HG03575 (cell line): ENCODE data around the gene SLC25A21.

ENCODE experiments used
- ATAC-seq: cut with Tn5 transposase; IDR thresholded peaks from one replicate; pipeline ENCODE4 v1.9.1; 2021; ENCODE audit not compliant: unreplicated experiment, insufficient number of reproducible peaks, low FRiP score; ENCODE audit errors: extremely low read depth

Gene SLC25A21

DNA sequence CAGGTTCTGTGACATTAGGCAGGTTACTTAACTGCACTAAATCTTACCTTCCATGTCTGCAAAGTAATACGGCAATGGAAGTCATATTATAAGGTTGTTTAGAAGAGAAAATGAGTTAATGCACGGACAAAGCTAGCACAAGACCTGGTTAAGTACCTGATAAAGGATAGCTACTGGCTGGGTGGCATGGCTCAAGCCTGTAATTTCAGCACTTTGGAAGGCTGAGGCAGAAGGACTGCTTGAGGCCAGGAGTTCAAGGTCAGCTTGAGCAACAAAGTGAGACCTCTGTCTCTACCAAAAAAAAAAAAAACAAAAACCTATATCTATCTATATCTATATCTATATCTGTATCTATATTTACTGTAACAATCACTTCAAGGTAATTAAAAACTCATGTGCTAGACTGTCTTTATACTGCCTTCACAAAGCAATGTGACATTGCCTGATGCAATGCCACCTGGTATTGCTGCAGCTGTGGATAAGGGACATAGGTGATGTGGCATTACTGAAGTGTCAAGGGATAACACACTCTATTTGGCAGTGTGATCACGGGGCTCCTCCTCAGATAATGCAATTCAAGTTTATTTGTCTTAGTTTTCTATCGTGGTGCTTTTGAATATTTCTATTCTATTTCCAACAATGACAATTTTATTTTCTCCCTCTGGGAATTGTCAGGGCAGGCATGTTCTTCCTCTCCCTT, 403.6 kb downstream of the SLC25A21 start:
- no peak for ATAC-seq

DNA sequence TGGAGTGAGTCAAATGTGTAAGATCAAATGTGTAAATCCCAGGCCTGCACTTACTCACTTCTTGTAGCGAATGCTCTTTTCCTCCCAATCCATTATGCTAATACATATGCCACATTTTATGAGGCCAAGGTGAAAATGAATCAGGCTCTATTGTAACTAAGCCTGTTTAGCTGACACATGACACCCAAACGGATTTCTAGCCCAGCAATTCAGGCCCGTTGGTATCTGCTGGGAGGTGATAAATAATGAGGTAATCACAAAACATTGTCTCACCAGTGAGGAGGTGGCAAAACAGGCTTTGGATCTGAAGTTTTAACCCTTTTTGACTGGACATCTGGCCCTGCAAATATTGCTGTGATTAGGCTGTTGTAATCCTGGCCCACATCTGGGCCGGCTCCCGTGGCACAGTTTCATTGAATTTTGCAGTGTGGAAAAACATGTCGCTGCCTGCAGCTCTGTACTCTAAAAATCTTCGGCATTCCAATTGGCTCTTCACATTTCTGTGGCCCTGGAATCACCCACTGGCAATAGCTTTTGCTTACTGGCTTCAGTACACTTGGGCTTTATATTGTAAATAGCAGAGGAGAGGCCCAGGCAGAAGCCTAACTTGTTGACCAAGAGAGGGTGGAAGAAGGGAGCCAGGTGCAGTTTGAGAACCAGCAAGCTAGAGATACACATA, 404.7 kb downstream of the SLC25A21 start:
- ATAC-seq, result no peak

DNA sequence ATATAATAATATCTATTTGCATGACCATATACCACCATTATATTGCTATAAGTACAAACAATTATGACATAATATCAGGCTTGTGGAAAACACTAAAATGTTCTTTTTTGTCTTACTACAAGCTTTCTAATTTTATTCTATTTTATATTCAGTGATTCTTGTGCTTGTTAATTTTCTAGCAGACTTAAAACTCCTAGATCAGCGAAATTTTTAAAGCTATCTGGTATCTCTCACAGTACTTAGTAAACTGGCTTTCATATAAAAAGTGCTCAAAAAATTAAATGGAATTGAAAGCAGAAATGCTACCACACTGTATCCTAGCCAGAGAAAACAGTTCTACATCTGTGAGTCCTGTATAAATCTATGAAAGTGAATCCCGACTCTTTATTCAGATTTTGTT, 405.4 kb downstream of the SLC25A21 start:
- no peak for ATAC-seq

DNA sequence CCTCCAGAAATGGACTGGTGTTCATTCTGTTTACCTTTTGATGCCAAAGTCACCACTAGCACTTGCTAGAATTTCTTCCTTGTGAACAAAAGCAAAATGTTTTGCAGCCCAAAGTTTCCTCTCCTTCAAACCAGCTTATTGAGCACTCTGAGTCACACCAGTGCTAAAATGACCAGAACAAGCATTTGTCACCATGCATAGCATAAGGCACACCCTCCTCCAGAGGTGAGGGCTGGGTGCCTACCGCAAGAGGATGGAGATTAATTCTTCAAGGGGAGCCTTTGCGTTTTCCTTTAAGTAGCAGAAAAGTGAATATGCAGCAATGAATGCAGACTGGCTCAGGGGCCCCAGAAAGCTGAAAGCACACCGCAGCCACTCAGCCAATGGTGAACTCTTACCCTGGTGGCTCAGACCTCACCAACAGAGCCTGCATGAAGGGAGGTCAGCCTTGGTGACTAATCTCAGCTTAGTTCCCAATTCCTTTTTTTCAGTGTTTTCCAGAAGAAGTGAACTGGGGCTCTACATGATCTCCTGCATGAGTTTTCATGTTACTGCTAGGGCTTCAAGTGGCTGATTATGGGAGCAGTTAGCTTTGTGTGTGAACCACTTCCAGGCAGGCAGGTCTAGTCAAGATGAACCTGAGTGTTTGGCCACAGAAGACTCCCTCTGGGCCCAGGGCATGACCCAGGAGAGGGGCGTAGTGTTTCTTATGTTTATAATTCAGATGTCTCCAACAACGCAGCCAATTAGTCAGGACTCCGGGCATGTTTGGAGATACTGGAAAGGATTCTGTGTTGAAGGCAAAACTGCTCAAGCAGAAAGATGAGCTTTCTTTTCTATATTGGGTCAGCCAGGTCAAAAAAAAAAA, 414.4 kb downstream of the SLC25A21 start:
- ATAC-seq, result no peak

DNA sequence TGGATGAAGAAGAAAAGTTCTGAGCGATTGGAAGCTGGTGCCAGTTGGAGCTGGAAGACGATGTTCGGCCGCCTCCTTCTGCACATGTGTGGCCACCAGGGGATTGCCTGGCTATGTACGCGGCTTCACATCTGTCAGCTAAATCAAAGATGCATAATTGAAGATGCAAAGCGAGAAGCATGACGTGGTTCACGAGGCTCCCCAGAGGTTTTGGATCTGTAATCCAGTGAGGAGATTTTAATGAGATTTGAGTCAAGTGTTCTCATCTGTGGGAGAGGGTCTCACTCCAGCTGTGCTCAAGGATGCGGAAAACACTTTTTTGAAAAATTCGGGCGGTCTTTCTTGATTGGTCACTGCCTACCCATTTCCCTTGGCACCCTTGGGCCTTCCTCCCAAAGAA, 416.2 kb downstream of the SLC25A21 start:
- no peak for ATAC-seq

DNA sequence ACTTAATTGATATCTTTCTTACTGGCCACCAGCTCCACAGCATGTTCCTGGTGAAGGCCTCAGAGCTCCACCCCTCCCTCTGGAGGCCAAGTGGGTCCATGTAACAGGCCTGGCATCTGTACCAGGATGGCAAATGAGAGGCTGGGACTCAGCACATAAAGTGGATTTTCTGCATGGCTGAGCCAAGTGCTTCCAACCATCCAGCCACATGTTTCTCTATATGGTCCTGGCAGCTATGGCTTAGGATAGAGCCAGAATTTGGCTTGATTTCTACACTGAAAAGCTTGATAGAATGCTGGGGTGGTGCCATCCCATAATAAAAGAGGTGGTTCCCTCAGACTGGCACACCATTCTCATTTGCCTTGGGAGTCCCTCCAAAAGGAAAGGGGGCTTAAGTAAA, 416.6 kb downstream of the SLC25A21 start:
- ATAC-seq, result no peak

DNA sequence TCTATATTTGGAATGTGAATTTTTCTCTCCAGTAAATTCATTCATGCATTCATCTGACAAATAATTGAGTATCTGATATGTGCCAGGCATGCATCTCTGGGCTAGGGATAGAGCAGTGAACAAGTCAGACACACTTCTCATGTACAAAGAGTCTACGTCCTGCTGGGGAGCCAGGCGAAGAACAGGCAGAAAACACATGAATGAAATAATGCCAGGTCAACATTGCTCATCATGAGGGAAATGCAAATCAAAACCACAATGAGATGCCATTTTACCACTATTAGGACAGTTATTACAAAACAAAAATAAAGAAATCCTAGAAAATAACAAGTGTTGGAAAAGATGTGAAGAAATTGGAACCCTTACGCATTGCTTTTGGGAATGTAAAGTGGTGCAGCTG, 420.5 kb downstream of the SLC25A21 start:
- ATAC-seq, result no peak

DNA sequence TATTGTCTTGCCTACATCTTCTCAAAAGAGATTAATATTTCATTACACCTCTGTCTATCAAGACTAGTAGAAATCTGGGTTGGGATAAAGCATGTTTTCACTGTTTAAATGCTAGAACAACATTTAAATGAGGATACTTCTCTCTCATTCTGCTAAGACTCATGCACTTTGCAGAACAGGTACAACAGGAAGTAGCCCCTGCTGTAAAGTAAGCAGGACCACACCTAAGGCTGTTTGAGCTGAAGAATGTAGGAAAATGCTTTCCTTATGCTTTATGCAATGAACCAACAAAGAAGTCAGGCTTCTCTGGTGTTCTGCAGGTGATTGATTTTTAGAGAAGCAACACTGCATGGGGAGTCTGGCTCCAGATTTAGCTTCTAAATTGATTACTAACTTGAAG, 421.3 kb downstream of the SLC25A21 start:
- ATAC-seq, result no peak

DNA sequence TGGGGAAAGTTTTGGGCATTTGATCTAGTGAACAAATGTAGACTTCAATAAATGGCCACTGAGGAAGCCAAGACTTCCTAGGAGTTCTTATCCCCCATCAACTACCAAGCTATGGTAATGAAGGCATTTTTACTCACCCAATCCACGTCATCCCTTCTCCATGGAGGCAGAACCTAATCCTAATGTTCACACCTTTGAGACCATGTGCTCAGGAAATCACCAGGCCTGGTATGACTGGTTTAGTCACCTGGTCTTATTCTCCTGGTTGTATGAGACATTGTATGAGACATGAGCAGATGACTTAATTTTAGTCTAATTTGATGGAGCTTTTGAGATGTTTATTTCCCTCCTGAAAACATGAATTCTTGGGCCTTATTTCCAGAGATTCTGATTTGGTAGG, 422.2 kb downstream of the SLC25A21 start:
- no peak for ATAC-seq

DNA sequence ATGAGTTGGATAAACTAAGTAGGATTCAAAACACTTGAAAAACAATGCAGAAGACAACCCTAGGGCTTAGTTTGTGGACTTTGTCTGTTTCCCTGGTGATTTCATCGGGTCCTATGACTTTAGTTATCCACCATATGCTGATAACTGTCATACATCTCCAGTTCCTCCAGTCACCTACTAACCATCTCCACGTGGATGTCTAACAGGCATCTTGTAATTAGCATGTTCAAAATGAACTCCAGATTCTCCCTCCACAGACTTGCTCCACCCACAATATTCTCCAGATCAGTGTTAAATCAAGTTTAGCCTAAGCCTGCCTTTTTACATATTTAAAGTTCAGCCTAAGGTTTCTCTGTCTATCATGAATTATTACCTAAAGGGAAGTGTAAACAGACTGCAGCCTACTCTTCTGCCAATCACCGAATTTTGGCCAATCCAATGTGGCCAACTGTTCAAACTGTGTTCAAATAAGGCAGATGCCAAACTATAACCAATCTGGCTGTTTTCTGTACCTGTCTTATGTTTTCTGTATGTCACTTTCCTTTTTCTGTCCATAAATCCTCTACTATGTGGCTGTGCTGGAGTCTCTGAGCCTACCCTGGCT, 423.7 kb downstream of the SLC25A21 start:
- no peak for ATAC-seq

DNA sequence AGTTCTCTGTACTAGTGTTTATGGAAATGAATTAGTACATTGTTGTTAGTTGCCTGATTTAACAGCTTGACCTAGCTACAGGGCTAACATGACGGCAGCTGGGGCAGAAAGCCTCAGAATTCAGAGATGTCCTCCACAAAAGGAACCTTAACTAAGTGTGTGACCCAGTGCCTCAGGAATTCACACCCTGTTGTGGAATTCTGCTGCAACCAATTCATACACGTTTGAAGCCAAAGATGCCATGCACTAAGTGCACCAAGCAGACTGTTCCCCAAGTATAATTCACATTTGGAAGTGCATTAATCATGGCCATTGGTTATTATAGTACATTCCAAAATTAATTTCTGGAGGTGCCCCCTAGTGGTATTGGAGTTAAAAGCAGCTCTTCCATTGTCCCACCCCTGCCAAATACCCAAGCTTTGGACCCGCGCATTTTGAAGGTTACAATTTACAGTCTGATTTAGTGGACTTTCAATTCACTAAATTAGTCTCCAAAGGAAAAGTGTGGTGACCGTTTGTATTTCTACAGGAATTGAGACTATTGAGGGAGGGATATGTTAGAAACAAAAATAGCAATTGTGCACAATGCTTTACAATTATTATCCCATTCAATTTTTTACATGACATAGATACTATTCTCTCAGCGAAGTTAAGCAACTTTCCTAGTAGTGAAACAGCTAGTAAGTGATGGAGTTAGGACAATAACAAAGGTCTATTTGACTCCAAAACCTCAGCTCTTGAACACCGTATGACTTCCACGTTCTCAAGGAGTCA, 424.8 kb downstream of the SLC25A21 start:
- ATAC-seq, result no peak

DNA sequence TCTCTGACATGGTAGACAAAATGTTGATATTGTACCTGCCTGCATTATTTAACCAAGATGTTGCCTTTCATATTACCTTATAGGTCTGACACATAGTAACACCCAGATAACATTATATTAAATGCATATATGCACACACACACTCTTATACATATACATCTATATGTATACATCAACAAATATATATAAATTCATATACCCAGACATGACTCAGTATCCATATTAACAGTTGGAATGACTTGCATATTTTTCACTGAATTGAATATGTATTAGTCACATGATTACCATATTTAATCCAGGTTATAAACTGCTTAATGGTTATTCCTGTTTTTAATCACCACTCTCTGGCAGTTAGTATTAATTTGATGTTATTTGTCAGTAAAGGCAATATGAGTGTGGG, 425.5 kb downstream of the SLC25A21 start:
- ATAC-seq, result no peak

DNA sequence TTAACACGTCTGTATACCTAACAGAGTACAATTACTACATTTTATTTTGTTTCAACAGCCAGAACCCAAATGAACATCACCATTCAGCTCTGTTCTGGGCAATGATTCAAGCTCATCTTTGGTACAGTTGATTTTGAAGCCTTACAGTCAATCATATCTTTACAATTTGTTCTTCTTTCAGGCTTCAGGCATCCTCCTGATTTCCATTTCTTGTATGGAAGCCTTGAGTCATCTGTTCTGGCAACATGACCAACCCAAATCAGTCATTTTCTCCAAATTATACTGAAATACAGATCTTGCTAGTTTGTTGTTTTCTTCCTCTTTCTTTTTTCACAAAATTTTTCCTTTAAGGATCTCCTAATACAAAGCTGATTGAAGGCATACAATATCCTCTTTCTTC, 430.5 kb downstream of the SLC25A21 start:
- ATAC-seq, result no peak

DNA sequence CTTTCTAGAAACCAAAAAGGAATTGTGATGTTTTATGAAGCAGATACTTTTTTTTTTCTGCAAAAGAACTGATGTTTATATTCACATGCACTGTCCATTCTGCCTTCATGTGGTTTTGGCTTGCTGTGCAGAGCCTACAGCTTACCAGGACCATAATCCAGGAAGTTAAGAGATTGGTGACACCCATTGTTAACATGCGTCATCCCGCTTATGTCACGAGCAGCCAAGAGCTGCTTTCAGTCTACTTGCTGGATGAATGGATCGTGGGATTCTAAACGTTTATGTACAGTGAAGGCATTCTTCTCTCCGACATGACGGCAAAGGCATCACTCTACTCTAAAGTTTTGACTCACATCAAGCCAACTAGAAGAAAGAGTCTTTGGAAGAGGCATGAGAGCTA, 434.1 kb downstream of the SLC25A21 start:
- no peak for ATAC-seq

DNA sequence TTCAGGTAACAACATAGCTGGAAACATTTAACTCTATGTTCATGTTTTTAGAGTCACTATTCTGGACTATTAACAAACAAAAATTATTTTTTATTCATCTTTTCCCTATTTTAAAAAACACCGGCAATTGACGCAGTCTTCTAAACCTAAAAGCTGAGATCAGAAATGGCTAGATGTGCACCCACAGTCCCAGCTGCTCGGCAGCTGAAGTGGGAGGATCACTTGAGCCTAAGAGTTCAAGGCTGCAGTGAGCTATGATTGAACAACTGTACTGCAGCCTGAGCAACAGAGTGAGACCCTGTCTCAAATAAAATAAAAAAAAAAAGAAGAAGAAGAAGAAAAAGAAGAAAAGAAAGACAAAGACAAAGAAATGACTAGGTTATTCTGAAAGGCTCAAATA, 446.3 kb downstream of the SLC25A21 start:
- ATAC-seq, result no peak

DNA sequence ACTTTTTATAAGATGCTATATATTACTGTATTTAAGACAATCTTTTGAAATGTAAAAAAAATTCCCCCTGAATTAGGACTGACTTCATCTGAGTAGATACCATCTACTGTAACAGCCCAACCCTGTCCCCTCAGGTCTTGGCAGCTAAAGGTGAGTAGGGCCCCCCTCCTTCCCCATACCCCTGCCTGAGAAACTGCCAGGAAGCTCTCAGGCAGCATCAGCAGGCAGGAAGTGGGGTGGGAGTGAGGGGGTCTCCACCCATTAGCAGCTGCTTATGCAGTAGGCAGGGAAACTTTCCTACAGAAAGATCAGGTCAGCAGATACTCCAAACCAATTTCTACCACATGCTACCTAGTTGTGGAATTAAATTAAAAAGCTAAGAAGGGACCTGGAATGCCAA, 448.2 kb downstream of the SLC25A21 start:
- ATAC-seq, result no peak

DNA sequence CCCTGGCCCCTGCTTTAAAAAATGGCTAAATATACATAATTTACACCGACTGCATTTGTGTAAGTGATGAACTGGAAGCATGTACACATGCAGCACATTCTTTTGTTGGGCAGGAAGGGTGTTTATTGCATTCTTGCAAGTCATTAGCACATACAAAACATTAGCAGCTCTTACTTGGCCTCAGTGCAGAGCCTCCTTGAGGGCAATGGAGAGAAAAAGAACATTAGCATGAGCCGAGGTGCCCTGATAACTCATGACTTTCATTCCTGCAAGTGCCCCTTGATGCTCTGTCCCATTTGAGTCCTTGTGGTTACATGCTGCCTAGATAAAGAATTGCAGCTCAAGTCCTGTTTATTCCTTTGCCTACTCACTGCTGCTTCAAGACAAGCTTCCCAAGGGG, 448.9 kb downstream of the SLC25A21 start:
- ATAC-seq, result no peak

DNA sequence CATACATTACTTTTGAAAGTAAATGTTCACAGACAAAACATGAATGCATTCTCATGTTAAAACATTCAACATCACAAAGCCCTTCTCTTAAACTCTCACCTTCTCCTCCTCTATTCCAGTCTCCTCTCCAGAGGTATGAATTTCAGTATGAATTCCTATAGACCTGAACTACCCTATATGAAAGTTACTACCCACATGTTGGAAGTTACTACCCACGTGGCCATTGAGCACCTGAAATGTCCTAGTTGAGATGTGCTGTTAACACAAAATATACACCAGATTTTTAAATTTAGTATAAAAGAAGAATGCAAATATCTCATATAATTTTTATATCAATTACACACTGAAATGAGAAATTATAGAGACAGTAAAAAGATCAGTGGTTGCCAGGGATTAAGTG, 450.5 kb downstream of the SLC25A21 start:
- no peak for ATAC-seq

DNA sequence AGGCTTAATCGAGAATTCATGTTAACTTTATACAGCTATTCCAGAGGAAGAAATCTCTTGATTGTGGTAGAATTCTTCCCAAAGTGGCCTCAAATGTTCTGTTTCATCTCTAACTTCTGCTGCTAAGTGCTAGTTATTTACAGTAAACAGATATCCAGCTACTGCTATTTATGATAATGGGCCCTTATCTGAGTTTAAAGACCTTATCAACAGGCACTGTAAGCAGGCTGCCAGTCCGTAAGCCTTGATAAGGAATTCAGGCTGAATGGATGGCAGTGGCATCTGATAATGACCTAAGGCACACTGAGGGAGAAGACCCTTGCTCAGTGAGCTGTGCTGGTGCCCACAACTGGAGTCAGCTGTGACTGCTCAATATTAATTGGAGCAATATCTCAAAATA, 451.7 kb downstream of the SLC25A21 start:
- no peak for ATAC-seq
